Measurements from ENCODE around the gene KRTAP5-10.
A peak's percentile ranks its signal among the peaks of the same experiment; 100 is the strongest.
"Not testable (repeated sequence)": the region's sequence is repeated elsewhere in the genome, so short reads cannot be mapped to it uniquely, and the experiment has no call there.

KRTAP5-10 gene

DNA sequence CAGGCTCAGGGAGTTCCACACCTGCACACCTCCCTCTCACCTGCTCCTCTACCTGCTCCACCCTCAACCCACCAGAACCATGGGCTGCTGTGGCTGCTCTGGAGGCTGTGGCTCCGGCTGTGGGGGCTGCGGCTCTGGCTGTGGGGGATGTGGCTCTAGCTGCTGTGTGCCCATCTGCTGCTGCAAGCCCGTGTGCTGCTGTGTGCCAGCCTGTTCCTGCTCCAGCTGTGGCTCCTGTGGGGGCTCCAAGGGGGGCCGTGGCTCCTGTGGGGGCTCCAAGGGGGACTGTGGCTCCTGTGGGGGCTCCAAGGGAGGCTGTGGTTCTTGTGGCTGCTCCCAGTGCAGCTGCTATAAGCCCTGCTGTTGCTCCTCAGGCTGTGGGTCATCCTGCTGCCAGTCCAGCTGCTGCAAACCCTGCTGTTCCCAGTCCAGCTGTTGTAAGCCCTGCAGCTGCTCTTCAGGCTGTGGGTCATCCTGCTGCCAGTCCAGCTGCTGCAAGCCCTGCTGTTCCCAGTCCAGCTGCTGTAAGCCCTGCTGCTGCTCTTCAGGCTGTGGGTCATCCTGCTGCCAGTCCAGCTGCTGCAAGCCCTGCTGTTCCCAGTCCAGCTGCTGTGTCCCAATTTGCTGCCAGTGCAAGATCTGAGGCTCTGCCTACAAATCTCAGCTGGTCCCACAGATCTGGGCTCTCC is 27.2 kb upstream of the KRTAP5-10 start, which contains the start of gene KRTAP5-8:
KRTAP5-8 (plus strand) TSS at position 49 of the 689 bp plus-strand sequence; CDS start at position 80, 31 bp downstream.
- not testable (repeated sequence) for H3K27me3 Mint-ChIP-seq; H3K36me3 Mint-ChIP-seq (ENCODE audit: low read depth); H3K27ac Mint-ChIP-seq; H3K4me3 Mint-ChIP-seq
- peaks cover 12% of the 10 kb centered on the region for H3K4me1 Mint-ChIP-seq (ENCODE audit: low read depth)
- H3K9me3 Mint-ChIP-seq = peaks cover 12% of the 10 kb centered on the region

DNA sequence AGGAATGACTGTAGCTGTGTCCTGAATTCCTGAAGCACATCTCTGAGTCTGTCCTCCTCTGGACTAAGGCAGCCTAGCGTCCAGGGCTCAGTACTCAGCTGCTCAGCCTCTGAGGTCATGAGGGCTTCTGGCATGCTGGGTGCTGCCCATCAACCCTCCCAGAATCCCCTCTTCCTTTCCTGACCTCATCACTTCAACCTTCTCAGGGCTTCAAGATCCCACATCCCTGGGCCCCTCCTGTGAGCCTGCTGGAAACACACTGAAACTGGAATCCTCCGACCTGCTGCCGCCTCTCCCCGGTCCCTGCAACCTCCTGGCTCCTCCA is 26.7 kb upstream of the KRTAP5-10 start:
- H3K36me3 Mint-ChIP-seq (ENCODE audit: low read depth) = peaks cover 4% of the 10 kb centered on the region

DNA sequence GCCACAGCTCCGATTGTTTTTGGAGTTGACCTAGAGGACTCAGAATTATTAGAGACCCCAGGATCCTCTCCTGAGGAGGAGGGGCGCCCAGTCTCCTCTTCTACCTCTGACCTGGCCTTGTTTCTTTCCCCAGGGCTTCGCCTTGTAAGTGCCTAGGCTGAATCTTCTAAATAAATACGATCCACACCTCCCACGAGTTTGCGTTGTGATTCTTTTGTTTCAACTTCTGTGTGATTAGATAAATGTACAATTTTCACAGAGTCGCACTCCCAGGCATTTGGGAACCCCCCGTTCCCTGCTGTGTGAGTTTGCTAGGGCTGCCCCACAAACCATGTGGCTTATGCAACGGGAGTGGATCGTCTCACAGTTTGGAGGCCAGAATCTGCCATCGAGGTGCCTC is 26.3 kb upstream of the KRTAP5-10 start:
- H3K27ac Mint-ChIP-seq = no peak overlapping the region
- H3K36me3 Mint-ChIP-seq (ENCODE audit: low read depth) = peaks cover 4% of the 10 kb centered on the region
- H3K4me1 Mint-ChIP-seq (ENCODE audit: low read depth) = peaks cover 21% of the 10 kb centered on the region
- H3K27me3 Mint-ChIP-seq = peaks cover 9% of the 10 kb centered on the region
- H3K4me3 Mint-ChIP-seq = no peak overlapping the region
- H3K9me3 Mint-ChIP-seq = peaks cover 12% of the 10 kb centered on the region

More for the DNA sequence above, 26.7 kb upstream of the KRTAP5-10 start:
- Mint-ChIP-seq H3K27ac (no peak overlapping the region), H3K4me3 (no peak overlapping the region), H3K4me1 (ENCODE audit: low read depth) (peaks cover 17% of the 10 kb centered on the region), H3K27me3 (peaks cover 9% of the 10 kb centered on the region), H3K9me3 (peaks cover 12% of the 10 kb centered on the region)

DNA sequence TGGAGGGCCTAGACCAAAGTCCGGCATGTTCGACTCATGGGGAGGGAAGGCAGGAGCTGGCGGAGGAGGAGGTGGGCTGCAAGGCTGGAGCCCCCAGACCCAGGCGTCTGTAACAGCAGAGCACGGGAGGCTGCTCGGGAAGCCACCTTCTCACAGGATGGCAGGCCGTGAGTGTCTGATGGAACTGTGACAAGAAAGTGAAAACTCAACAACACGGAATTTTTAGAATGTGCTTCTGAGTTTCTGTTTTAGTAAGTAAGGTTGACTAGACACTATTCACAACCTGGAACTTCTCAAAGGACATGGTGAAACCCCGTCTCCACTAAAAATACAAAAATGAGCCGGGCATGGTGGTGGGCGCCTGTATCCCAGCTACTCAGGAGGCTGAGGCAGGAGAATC is 25.4 kb upstream of the KRTAP5-10 start:
- not testable (repeated sequence) for H3K36me3 Mint-ChIP-seq (ENCODE audit: low read depth); H3K27ac Mint-ChIP-seq; H3K27me3 Mint-ChIP-seq; H3K4me3 Mint-ChIP-seq
- H3K4me1 Mint-ChIP-seq (ENCODE audit: low read depth) = peaks cover 27% of the 10 kb centered on the region
- H3K9me3 Mint-ChIP-seq = peaks cover 12% of the 10 kb centered on the region

DNA sequence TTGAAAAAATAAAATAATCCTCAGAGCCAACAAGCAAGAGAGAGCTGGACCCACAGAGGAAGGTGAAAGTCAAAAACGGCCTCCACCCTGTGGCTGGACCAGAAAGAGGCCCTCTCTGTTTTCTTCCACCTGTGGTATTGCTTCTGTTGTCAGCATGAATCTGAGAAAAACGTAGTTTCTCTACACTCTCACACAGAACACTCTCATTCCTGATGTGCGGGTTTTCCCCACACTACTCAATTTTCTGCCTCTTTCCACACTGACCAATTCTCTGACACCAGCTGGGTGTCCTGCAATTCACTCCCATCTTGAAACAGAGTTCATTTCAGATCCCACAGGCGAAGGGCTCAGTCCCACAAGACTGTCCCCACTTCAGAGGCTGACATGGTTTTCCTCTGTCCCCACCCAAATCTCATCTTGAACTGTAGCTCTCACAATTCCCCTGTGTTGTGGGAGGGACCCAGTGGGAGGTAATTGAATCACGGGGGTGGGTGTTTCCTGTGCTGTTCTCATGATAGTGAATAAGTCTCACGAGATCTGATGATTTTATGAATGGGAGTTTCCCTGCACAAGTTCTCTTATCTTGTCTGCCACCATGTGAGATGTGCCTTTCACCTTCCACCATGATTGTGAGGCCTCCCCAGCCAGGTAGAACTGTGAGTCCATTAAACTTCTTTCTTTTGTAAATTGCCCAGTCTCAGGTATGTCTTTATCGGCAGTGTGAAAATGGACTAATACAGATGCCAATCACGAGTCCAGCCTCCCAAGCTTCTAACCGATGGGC is 24.6 kb upstream of the KRTAP5-10 start:
- Mint-ChIP-seq H3K27me3 (peaks cover 12% of the 10 kb centered on the region), H3K4me1 (ENCODE audit: low read depth) (peaks cover 27% of the 10 kb centered on the region), H3K9me3 (peaks cover 12% of the 10 kb centered on the region)
- H3K27ac Mint-ChIP-seq; H3K36me3 Mint-ChIP-seq (ENCODE audit: low read depth); H3K4me3 Mint-ChIP-seq: not testable (repeated sequence)

DNA sequence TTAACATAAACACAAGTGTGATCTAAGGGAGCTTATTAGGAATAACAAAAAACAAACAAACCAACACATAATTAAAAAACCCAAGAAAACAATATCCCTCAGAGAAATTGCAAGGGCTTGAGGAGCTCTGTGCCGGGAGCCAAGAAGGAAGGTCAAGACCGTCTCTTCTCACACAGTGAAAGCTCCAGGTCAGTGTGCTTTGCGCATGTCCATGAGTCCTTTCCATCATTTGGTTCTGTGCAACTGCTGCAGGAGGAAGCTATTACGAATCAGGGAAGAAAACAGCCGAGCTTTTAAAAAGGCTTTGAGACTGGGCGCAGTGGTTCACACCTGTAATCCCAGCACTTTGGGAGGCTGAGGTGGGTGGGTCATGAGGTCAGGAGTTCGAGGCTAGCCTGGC is 23.0 kb upstream of the KRTAP5-10 start:
- H3K36me3 Mint-ChIP-seq (ENCODE audit: low read depth) = peaks cover 4% of the 10 kb centered on the region
- H3K27ac Mint-ChIP-seq = no peak overlapping the region
- H3K9me3 Mint-ChIP-seq = peaks cover 19% of the 10 kb centered on the region
- no peak overlapping the region for H3K4me3 Mint-ChIP-seq
- peaks cover 27% of the 10 kb centered on the region for H3K4me1 Mint-ChIP-seq (ENCODE audit: low read depth)
- H3K27me3 Mint-ChIP-seq = peaks cover 19% of the 10 kb centered on the region

DNA sequence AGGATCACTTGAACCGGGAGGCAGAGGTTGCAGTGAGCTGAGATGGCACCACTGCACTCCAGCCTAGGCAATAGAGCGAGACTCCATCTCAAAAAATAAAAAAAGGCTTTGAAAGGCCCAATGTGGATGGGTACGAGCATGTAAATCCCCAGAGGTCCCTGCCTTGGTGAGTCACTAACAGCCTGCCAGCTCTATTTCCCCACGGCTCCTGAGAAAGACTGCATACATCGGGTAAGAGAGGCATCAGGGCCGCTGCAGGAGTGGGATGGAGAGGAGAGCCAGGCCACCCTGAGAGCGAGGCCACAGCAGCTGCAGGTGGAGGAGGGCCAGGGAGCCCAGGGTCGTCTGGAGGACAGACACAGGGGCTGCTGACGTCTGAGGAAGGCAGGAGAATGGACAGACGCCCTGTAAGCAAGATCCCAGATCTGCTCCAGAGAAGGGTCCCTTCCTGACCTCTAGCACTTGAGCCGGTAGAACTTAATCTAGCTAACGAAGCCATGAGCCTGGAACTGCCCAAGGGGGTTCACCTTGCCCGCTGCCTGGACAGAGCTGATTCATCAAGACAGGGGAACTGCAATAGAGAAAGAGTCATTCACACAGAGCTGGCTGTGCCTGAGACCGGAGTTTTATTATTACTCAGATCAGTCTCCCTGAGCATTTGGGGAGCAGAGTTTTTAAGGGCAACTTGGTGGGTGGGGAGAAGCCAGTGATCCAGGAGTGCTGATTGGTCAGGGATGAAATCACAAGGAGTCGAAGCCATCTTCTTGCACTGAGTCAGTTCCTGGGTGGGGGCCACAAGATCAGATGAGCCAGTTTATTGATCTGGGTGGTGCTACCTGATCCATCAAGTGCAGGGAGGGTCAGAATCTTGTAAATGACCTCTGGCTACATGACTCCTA is 22.2 kb upstream of the KRTAP5-10 start:
- H3K36me3 Mint-ChIP-seq (ENCODE audit: low read depth) = peaks cover 4% of the 10 kb centered on the region
- H3K9me3 Mint-ChIP-seq = peaks cover 19% of the 10 kb centered on the region
- H3K27me3 Mint-ChIP-seq = peaks cover 25% of the 10 kb centered on the region
- peaks cover 27% of the 10 kb centered on the region for H3K4me1 Mint-ChIP-seq (ENCODE audit: low read depth)
- peak overlapping the region; percentile 26 for H3K27ac Mint-ChIP-seq
- H3K4me3 Mint-ChIP-seq = no peak overlapping the region

DNA sequence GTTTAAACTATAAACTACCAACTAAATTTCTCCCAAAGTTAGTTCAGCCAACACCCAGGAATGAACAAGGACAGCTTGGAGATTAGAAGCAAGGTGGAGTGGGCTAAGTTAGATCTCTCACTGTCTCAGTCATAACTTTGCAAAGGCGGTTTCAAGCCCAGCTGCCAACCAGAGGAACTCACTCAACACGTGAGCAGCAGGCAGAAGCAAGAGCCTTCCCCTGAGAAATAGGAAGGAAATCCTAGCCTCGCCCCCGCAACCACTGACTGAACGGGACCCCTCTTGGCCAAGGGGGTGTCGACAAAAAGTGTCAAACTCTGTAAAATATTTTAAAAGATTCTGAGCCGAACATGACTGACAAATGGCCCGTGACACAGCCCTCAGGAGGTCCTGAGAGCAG is 21.5 kb upstream of the KRTAP5-10 start:
- H3K4me1 Mint-ChIP-seq (ENCODE audit: low read depth) = peaks cover 27% of the 10 kb centered on the region

DNA sequence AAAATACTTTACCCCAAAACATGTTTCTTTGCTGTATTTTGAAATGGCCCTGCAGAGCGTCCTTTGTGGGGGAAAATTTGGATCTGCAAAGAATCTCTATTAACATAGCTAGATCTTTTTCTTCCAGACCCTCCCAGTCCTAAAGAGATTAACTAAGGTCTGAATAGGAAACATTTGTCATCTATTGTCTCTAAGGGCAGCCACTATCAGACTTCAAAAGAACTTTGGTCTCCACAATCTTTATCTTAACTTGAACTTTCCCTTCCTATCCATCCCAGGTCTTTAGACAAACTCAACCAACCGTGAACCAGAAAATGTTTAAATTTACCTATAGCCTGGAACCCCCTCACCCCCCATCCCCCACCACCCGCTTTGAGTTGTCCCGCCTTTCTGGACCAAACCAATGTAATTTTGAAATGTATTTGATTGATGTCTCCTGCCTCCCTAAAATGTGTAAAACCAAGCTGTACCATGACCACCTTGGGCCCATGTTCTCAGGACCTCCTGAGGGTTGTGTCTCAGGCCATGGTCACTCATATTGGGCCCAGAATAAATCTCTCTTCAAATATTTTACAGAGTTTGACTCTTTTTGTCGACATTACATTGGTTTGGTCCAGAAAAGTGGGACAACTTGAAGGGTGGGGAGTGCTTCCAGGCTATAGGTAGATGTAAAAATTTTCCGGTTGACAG is 20.7 kb upstream of the KRTAP5-10 start:
- Mint-ChIP-seq H3K4me1 (ENCODE audit: low read depth) (peaks cover 27% of the 10 kb centered on the region), H3K9me3 (peaks cover 19% of the 10 kb centered on the region), H3K27me3 (peaks cover 36% of the 10 kb centered on the region), H3K27ac (no peak overlapping the region), H3K4me3 (no peak overlapping the region), H3K36me3 (ENCODE audit: low read depth) (peaks cover 4% of the 10 kb centered on the region)

More for the DNA sequence above, 21.5 kb upstream of the KRTAP5-10 start:
- Mint-ChIP-seq H3K9me3 (peaks cover 19% of the 10 kb centered on the region), H3K4me3 (no peak overlapping the region), H3K36me3 (ENCODE audit: low read depth) (peaks cover 4% of the 10 kb centered on the region), H3K27ac (peak overlapping the region; percentile 26), H3K27me3 (peaks cover 28% of the 10 kb centered on the region)

DNA sequence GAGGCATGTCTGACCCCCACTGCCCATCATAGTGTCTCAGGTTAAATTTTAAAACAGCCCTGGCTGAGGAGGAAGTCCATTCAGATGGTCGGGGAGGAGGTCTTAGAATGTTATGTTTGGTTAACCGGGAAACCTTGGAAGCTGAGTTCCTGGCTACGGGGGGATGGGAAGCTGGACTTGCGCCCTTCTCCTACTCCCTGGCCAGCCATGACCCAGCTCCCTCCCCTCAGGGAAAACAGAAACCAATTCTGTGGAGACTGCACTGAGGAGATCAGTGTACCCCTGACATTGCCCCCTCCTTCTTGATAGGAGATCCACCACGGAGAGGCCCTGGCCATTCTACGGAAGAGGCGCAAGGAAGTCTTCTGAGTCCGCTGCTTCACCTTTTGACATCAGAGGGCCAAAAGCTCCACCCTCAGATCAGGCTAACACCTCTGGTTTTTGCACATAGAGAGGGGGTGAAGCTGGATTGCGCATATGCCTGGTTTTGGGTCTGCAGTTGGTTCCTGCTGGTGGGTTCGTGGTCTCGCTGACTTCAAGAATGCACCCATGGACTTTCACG is 19.9 kb upstream of the KRTAP5-10 start:
- Mint-ChIP-seq H3K9me3 (peaks cover 19% of the 10 kb centered on the region), H3K4me1 (ENCODE audit: low read depth) (peaks cover 27% of the 10 kb centered on the region), H3K27ac (no peak overlapping the region), H3K27me3 (peaks cover 43% of the 10 kb centered on the region), H3K36me3 (ENCODE audit: low read depth) (peaks cover 4% of the 10 kb centered on the region), H3K4me3 (no peak overlapping the region)

DNA sequence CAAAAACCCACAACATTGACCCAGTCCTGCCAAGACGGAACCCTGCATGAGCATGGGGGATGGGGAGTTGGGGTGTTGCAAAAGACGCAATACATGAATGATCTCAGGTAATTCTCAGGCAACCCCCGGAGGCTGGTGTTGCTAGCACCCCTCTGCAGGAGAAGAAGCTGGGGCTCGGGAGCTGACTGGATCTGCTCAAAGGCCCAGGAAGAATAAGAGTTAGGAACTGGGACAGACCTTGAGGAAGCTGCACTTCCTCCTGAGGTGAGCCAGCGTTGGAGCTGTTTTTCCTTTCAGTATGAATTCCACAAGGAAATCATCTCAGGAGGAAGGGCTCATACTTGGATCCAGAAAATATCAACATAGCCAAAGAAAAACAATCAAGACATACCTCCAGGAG is 17.2 kb upstream of the KRTAP5-10 start, which contains the start of gene KRTAP5-9:
KRTAP5-9 (plus strand) TSS at position 301 of the 400 bp plus-strand sequence. CDS start 238 bp downstream, outside the sequence.
- no peak within 1 kb of the TSS for H3K4me3 Mint-ChIP-seq
- H3K4me1 Mint-ChIP-seq (ENCODE audit: low read depth) = peaks cover 22% of the 10 kb centered on the region
- no peaks in the 10 kb centered on the region for H3K36me3 Mint-ChIP-seq (ENCODE audit: low read depth)
- peaks cover 6% of the 10 kb centered on the region for H3K9me3 Mint-ChIP-seq
- H3K27me3 Mint-ChIP-seq = peaks cover 36% of the 10 kb centered on the region
- no peak within 1 kb of the TSS for H3K27ac Mint-ChIP-seq

DNA sequence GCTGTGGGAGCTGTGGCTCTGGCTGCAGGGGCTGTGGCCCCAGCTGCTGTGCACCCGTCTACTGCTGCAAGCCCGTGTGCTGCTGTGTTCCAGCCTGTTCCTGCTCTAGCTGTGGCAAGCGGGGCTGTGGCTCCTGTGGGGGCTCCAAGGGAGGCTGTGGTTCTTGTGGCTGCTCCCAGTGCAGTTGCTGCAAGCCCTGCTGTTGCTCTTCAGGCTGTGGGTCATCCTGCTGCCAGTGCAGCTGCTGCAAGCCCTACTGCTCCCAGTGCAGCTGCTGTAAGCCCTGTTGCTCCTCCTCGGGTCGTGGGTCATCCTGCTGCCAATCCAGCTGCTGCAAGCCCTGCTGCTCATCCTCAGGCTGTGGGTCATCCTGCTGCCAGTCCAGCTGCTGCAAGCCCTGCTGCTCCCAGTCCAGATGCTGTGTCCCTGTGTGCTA is 16.6 kb upstream of the KRTAP5-10 start:
- H3K27me3 Mint-ChIP-seq = peaks cover 36% of the 10 kb centered on the region
- H3K36me3 Mint-ChIP-seq (ENCODE audit: low read depth) = no peaks in the 10 kb centered on the region
- peaks cover 6% of the 10 kb centered on the region for H3K9me3 Mint-ChIP-seq
- H3K4me1 Mint-ChIP-seq (ENCODE audit: low read depth) = peaks cover 16% of the 10 kb centered on the region
- no peak overlapping the region for H3K27ac Mint-ChIP-seq
- H3K4me3 Mint-ChIP-seq = no peak overlapping the region

DNA sequence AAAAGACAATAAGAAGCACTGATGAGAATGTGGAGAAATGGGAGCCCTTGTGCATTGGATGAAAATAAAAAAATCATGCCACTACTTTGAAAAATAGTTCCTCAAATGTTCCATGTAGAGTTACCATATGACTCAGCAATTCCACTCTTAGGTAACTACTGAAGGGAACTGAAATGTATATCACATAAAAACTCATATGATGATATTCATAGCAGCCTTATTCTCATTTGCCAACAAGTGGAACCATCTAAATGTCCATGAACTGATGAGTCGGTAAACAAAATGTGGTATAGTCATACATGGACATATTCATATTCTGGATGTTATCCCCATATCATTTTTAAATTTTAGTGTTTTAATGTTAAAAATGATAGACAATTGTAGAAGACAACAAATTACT is 13.7 kb upstream of the KRTAP5-10 start:
- H3K4me1 Mint-ChIP-seq (ENCODE audit: low read depth) = peaks cover 7% of the 10 kb centered on the region
- H3K27ac Mint-ChIP-seq = no peak overlapping the region
- H3K4me3 Mint-ChIP-seq = no peak overlapping the region
- H3K9me3 Mint-ChIP-seq = no peaks in the 10 kb centered on the region
- H3K36me3 Mint-ChIP-seq (ENCODE audit: low read depth) = no peaks in the 10 kb centered on the region
- peaks cover 29% of the 10 kb centered on the region for H3K27me3 Mint-ChIP-seq

DNA sequence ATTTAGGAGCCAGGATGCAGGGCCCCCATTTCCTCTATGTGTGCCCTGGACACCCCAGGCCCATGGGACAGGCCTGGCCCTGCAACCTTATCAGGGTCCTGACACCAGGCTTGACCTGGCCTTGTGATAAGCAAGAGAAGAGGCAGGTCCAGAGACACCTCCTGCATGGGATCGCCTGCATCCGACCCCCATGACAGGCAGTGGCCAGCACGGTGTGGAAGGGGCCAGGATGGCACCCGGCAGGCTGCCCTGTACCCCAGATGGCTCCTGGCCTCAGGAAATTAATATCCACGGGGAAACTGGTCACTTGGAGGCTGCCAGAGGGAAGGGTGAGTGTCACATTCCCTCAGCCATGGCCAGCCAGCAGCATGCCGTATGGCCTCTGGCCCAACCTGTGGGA is 10.4 kb upstream of the KRTAP5-10 start:
- Mint-ChIP-seq H3K27ac (no peak overlapping the region), H3K27me3 (peaks cover 19% of the 10 kb centered on the region), H3K9me3 (no peaks in the 10 kb centered on the region), H3K36me3 (ENCODE audit: low read depth) (no peaks in the 10 kb centered on the region), H3K4me1 (ENCODE audit: low read depth) (peaks cover 7% of the 10 kb centered on the region), H3K4me3 (no peak overlapping the region)
